OCI-LY3 (cell line): ENCODE data around the gene PRRC2A.

Experiments
- H2AFZ ChIP-seq: fragments of 200-600, 300-600 bp; shearing (Covaris generic); 2 replicates; pipeline ENCODE4 v1.6.0; 2014; ENCODE audit warnings: antibody characterized with exemption, low read depth, low read length
- H3K27ac ChIP-seq: fragments of 200-600, 300-600 bp; sonication (generic); 2 replicates; pipeline ENCODE4 v1.5.1; 2014; ENCODE audit warnings: mild to moderate bottlenecking, low read length, moderate library complexity, mixed read lengths
- H3K27me3 ChIP-seq: fragments of 200-600, 300-600 bp; sonication (generic); 2 replicates; pipeline ENCODE4 v1.6.1; 2014; ENCODE audit warnings: low read depth, low read length, mixed read lengths
- H3K36me3 ChIP-seq: fragments of 200-600, 300-600 bp; sonication (generic); replicated peaks from 2 replicates; pipeline ENCODE3; 2014; ENCODE audit warnings: low read depth, low read length, mixed read lengths
- H3K4me1 ChIP-seq: fragments of 300-600, 200-600 bp; sonication (generic); 2 replicates; pipeline ENCODE4 v1.6.1; 2014; ENCODE audit warnings: low read length, mixed read lengths
- H3K4me2 ChIP-seq: fragments of 200-600, 300-600 bp; sonication (generic); 2 replicates; pipeline ENCODE4 v1.6.1; 2014; ENCODE audit warnings: low read length, mixed read lengths
- H3K4me3 ChIP-seq: fragments of 300-600, 200-600 bp; sonication (generic); 2 replicates; pipeline ENCODE4 v1.5.1; 2014; ENCODE audit warnings: antibody characterized with exemption, mild to moderate bottlenecking, low read length, moderate library complexity
- H3K79me2 ChIP-seq: fragments of 300-600, 200-600 bp; shearing (Covaris generic); 2 replicates; pipeline ENCODE4 v1.6.1; 2014; ENCODE audit warnings: mild to moderate bottlenecking, low read length, mixed read lengths
- H3K9ac ChIP-seq: fragments of 300-600, 200-600 bp; shearing (Covaris generic); 2 replicates; pipeline ENCODE4 v1.6.0; 2014; ENCODE audit warnings: mild to moderate bottlenecking, low read length, moderate library complexity
- H3K9me3 ChIP-seq: fragments of 200-600, 300-600 bp; shearing (Covaris generic); 2 replicates; pipeline ENCODE4 v1.6.1; 2014; ENCODE audit warnings: low read length, mixed read lengths; ENCODE audit not compliant: insufficient read depth
- H4K20me1 ChIP-seq: fragments of 200-600, 300-600 bp; sonication (generic); 2 replicates; pipeline ENCODE4 v1.6.1; 2016; ENCODE audit warnings: low read length, mixed read lengths; ENCODE audit not compliant: insufficient read depth
- EZH2phosphoT487 ChIP-seq: fragments of 200-600 bp; shearing (Covaris generic); IDR thresholded peaks from 2 replicates; pipeline ENCODE4 v1.6.1; 2018; ENCODE audit warnings: antibody characterized with exemption, mixed run types, low read depth
- TF ChIP-seq, protein P1 (sequence below): fragments of 200-600, 300-600 bp; sonication (generic); IDR thresholded peaks from 2 replicates; pipeline ENCODE4 v1.5.1; 2014; ENCODE audit warnings: antibody characterized with exemption, low read length, low read depth

PRRC2A gene

DNA sequence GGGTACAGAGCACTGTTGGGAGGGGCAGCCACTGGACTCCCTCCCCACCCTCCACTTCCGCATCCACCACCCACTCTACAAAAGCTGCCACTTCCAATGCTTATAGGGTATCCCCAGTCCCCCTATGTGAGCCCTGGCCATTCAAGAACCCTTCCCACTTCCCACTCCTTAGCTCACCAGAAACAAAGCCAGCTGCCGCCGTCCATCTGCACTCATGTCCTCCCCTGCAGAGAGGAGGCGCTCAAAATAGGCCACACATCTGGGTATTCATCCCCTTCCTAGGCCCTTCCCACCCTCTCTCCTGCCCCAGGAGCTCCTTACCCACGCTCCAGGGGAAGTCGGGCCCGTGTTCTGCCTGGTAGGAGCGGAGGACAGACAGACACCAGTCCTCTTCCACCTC lies 66.8 kb downstream of the PRRC2A start:
- Histone ChIP-seq H4K20me1 (no peaks in the 10 kb centered on the region), H3K9ac (no peak overlapping the region), H3K27me3 (no peaks in the 10 kb centered on the region), H3K79me2 (no peaks in the 10 kb centered on the region), H3K4me3 (no peak overlapping the region), H3K4me1 (peaks cover 5% of the 10 kb centered on the region; the same call in 1 of the 2 replicates), H3K36me3 (peaks cover 2% of the 10 kb centered on the region), H3K4me2 (no peak overlapping the region), H2AFZ (no peak overlapping the region), H3K9me3 (no peaks in the 10 kb centered on the region), H3K27ac (no peak overlapping the region)
- no peak for TF ChIP-seq EZH2phosphoT487
- TF ChIP-seq, protein P1, sequence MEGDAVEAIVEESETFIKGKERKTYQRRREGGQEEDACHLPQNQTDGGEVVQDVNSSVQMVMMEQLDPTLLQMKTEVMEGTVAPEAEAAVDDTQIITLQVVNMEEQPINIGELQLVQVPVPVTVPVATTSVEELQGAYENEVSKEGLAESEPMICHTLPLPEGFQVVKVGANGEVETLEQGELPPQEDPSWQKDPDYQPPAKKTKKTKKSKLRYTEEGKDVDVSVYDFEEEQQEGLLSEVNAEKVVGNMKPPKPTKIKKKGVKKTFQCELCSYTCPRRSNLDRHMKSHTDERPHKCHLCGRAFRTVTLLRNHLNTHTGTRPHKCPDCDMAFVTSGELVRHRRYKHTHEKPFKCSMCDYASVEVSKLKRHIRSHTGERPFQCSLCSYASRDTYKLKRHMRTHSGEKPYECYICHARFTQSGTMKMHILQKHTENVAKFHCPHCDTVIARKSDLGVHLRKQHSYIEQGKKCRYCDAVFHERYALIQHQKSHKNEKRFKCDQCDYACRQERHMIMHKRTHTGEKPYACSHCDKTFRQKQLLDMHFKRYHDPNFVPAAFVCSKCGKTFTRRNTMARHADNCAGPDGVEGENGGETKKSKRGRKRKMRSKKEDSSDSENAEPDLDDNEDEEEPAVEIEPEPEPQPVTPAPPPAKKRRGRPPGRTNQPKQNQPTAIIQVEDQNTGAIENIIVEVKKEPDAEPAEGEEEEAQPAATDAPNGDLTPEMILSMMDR: no peak
